Activated naive CD4-positive, alpha-beta T cell treated with anti-CD3 and anti-CD28 coated beads, Interleukin-2, amount 50 U/mL, for 24 hours (primary cell): ENCODE measurements around the gene KLRC3.

Source experiments
- H3K27ac Mint-ChIP-seq: one replicate; pipeline ENCODE4 v1.8.0; 2021; ENCODE audit warnings: mild to moderate bottlenecking, mixed read lengths
- H3K27me3 Mint-ChIP-seq: one replicate; pipeline ENCODE4 v1.8.0; 2021; ENCODE audit warnings: mixed read lengths
- H3K36me3 Mint-ChIP-seq: one replicate; pipeline ENCODE4 v1.8.0; 2021; ENCODE audit warnings: mixed read lengths
- H3K4me1 Mint-ChIP-seq: one replicate; pipeline ENCODE4 v1.8.0; 2021; ENCODE audit warnings: mixed read lengths
- H3K4me3 Mint-ChIP-seq: one replicate; pipeline ENCODE4 v1.8.0; 2021; ENCODE audit warnings: mild to moderate bottlenecking, mixed read lengths
- H3K9me3 Mint-ChIP-seq: one replicate; pipeline ENCODE4 v1.8.0; 2021; ENCODE audit warnings: mixed read lengths

Gene KLRC3

DNA sequence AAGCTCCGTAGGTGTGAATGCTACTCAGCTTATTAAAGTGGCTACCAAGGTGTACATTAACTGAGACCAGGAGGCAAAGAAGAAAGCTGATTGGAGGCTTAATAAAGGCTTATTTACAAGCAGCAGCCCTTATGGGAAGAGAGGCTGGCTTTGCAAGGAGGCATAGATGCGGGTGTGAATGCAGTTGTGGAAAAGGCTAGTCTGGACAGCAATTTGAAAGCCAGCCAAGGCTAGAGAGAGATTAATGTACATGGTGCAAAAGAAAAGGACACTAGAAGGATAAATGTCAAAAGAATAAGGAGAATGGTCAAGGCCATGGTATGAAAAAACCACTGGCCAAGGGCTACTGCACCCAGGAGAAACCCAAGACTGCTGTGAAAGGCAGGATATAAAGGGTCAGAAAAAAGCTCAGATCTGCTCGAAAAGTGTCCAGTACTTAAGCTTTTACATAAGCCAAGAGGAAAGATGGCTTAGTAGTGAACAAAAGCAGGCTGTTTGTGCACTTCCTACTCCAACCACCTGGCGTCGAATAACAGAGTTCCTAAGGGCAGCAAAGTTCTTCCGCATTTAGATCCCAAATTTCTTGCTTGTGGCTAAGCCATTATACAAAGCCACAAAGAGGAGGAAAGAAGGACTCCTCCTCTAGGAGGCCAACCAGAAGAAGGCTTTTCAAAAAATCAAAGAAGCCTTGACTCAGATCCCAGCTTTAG lies 54.5 kb downstream of the KLRC3 start:
- Mint-ChIP-seq H3K9me3 (no peaks in the 10 kb centered on the region), H3K27me3 (no peaks in the 10 kb centered on the region), H3K4me3 (no peak overlapping the region), H3K4me1 (peaks cover 24% of the 10 kb centered on the region), H3K27ac (no peak overlapping the region), H3K36me3 (peaks cover 4% of the 10 kb centered on the region)

DNA sequence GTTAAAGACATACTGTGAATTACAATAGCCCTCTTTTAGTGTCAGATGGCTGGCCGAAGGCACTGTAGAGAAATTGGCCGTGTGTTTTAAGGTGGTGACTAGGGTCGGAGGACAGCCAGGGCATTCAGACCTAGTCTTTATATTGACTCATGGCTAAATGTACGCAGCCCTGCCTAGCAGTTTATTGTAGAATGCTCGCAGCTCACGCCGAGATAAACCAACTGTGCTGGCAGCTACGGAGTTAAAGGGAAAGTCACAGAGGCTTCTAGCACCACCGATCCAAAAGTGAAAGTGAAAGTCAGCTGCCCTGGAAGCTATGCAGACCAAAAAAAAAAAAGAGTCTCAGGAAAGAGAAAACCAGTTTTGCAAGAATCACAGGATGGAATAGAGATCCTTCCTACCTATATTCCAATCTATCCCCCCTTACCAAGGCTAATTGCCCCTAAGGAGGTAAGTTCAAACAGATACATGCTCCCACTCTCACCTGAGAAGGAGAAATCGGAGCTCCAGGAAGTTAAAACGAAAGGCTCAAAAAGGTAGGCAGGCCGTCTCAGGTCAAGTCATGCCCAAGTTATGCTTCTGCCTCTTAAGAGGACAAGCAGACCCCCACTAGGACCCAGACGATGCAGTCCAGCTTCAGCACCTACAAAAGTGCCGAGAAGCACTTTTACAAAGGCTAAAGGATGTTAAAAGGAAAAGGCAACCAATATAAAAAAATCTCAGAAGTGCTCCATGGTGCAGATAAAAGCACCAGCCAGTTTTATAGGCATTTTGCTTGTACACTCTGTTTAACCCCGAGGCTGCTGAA lies 55.4 kb downstream of the KLRC3 start:
- peaks cover 4% of the 10 kb centered on the region for H3K36me3 Mint-ChIP-seq

DNA sequence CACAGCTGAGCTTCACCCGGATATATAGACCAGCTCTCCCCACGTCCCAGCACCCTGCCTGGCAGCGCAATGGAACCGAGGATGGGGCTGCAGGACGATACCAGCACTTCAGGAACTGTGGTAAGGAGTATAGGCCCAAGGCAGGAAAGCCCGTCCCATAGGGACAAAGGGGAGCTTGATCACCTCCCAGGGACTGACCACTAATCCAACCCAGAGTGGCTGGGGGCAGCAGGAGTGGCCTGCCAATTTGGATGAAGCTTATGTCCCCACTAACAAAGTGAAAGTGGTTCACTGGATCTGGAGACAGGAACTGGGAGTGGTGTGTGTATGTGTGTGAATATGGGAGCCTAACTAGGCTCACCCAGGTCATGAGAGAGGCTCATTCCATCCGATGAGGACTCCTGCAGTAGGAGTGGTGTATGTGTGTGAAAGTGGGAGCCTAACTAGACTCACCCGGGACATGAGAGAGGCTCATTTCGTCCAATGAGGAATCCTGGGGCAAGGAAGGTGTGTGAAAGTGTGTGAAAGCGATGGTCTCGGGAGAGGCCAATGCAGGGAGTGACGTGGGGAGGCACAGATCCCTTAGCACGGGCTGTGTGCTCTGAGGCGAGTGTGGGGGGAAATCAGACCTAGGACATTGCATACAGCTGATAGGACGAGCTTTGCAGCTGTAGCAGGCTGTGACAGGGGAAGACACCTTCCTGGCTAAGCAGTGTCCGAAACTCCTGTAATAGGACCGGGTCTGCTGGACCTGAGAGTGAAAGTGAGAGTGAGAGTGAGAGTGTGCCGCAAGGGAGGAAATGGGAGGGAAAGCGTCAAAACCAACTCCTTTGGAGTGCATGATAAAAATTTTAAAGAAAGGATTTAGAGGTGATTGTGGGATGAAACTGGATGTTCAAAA lies 56.2 kb downstream of the KLRC3 start:
- H3K4me1 Mint-ChIP-seq = peaks cover 21% of the 10 kb centered on the region
- no peak overlapping the region for H3K27ac Mint-ChIP-seq
- H3K36me3 Mint-ChIP-seq = peaks cover 4% of the 10 kb centered on the region
- no peaks in the 10 kb centered on the region for H3K27me3 Mint-ChIP-seq
- no peaks in the 10 kb centered on the region for H3K9me3 Mint-ChIP-seq
- H3K4me3 Mint-ChIP-seq = no peak overlapping the region

More for the DNA sequence above, 55.4 kb downstream of the KLRC3 start:
- H3K27me3 Mint-ChIP-seq = no peaks in the 10 kb centered on the region
- H3K4me3 Mint-ChIP-seq = no peak overlapping the region
- H3K4me1 Mint-ChIP-seq = peaks cover 26% of the 10 kb centered on the region
- H3K27ac Mint-ChIP-seq = no peak overlapping the region
- no peaks in the 10 kb centered on the region for H3K9me3 Mint-ChIP-seq

DNA sequence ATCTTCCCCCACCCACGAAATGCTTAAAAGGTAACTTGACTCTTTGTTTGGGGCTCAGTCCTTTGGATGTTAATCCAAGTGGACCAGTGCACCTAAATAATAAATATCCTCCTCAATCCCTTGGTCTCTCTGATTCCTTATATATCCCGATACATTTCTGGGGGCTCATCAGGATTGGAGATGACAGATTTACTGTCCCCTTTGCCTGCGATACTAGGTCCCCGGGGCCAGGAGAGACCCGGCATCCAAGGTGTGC lies 56.8 kb downstream of the KLRC3 start:
- Mint-ChIP-seq H3K27me3 (no peaks in the 10 kb centered on the region), H3K4me3 (no peak overlapping the region), H3K36me3 (peaks cover 4% of the 10 kb centered on the region), H3K4me1 (peaks cover 17% of the 10 kb centered on the region), H3K9me3 (no peaks in the 10 kb centered on the region), H3K27ac (no peak overlapping the region)

DNA sequence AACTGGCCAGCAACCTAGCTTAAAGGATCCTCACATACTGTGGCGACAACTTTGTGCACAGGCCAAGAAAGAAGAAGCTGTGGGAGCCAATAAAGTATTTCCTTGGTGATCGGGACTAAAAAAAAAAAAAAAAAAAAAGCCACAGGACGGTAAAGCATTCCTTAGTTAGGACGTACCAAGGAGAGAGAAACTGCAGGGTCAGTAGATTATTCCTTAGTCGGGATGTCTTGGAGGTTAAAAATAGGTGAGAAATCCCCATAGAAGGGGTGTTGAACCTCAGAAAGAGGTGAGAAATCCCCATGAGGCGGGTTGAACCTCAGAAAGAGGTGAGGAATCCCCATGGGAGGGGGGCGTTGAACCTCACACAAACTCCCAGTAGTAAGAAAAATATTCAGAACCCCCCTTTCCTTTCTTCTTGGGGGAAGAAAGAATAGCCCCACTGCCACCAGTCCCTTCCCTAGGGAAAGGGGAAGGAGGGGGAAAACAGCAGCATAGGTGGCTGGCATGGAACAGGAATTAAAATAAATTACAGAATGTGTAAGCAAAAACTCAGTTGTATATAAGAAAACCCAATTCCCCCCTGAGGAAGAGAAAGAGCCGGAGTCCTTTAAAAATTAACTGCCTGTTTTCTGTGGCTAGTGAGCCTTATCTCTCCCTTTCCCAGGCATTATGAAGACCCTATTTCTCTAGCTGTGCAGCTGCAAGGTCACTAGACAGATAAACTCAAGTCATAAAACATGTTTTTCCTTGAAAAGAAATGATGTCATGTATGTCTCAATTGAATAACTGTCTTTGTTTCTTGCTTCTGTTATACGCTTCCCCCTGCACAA lies 57.4 kb downstream of the KLRC3 start:
- Mint-ChIP-seq H3K4me1 (peaks cover 13% of the 10 kb centered on the region), H3K27ac (no peak overlapping the region), H3K27me3 (no peaks in the 10 kb centered on the region), H3K36me3 (peaks cover 1% of the 10 kb centered on the region), H3K9me3 (no peaks in the 10 kb centered on the region), H3K4me3 (peak overlapping the region; percentile 39)

DNA sequence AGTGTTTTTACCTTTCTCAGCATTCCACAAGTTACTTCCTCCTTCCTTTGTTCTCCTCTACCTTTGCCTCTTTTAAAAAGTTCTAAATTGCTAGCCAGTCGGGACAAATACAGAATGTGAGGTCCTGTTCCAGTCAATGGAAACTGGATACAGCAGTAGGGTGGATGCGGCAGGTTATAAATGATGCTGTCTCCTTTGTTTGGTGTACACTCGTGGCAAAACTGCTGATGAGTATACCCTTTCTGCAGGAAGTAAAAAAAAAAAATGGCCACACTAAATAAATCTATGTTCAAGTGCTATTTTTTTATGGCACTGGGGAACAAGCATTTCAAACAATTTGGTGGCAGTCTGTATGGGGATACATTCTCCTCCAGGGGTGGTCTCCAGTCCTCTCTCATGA lies 58.1 kb downstream of the KLRC3 start:
- no peak overlapping the region for H3K27ac Mint-ChIP-seq

More for the DNA sequence above, 58.1 kb downstream of the KLRC3 start:
- Mint-ChIP-seq H3K4me3 (peak overlapping the region; percentile 39), H3K36me3 (peaks cover 3% of the 10 kb centered on the region), H3K4me1 (peaks cover 11% of the 10 kb centered on the region), H3K27me3 (no peaks in the 10 kb centered on the region), H3K9me3 (no peaks in the 10 kb centered on the region)
